ENCODE data around the gene NOL4L.

Gene NOL4L

GRCh38 chr20:32560989-32561830, 23.9 kb downstream of the NOL4L start:
- DNase-seq (ENCODE audit: low spot score) = no peak

GRCh38 chr20:32560482-32560988, 24.6 kb downstream of the NOL4L start:
- DNase-seq (ENCODE audit: low spot score) = no peak

- no peak for DNase-seq (ENCODE audit: low spot score)
Observed at GRCh38 chr20:32559753-32560380, 25.3 kb downstream of the NOL4L start.

- no peak for DNase-seq (ENCODE audit: low spot score)
Observed at GRCh38 chr20:32559205-32559752, 25.9 kb downstream of the NOL4L start.

GRCh38 chr20:32558526-32558925, 26.6 kb downstream of the NOL4L start:
- DNase-seq (ENCODE audit: low spot score) = no peak

GRCh38 chr20:32557319-32557718, 27.8 kb downstream of the NOL4L start:
- DNase-seq (ENCODE audit: low spot score) = no peak

- no peak for DNase-seq (ENCODE audit: low spot score)
Observed at GRCh38 chr20:32556312-32557184, 28.6 kb downstream of the NOL4L start.

GRCh38 chr20:32555584-32555983, 29.5 kb downstream of the NOL4L start:
- DNase-seq (ENCODE audit: low spot score) = no peak

- DNase-seq (ENCODE audit: low spot score) = no peak
Observed at GRCh38 chr20:32554965-32555289, 30.2 kb downstream of the NOL4L start.

- DNase-seq (ENCODE audit: low spot score) = no peak
Observed at GRCh38 chr20:32553618-32554017, 31.5 kb downstream of the NOL4L start.

- no peak for DNase-seq (ENCODE audit: low spot score)
Observed at GRCh38 chr20:32551693-32552092, 33.4 kb downstream of the NOL4L start.

- no peak for DNase-seq (ENCODE audit: low spot score)
Observed at GRCh38 chr20:32549842-32550241, 35.3 kb downstream of the NOL4L start.

GRCh38 chr20:32547753-32548034, 37.4 kb downstream of the NOL4L start:
- DNase-seq (ENCODE audit: low spot score) = no peak

GRCh38 chr20:32546918-32547752, 38.0 kb downstream of the NOL4L start:
- no peak for DNase-seq (ENCODE audit: low spot score)

- DNase-seq (ENCODE audit: low spot score) = no peak
Observed at GRCh38 chr20:32544893-32545840, 40.0 kb downstream of the NOL4L start.

GRCh38 chr20:32544260-32544722, 40.8 kb downstream of the NOL4L start:
- no peak for DNase-seq (ENCODE audit: low spot score)

- DNase-seq (ENCODE audit: low spot score) = no peak
Observed at GRCh38 chr20:32543570-32544259, 41.4 kb downstream of the NOL4L start.

GRCh38 chr20:32542259-32542615, 42.9 kb downstream of the NOL4L start:
- no peak for DNase-seq (ENCODE audit: low spot score)

- no peak for DNase-seq (ENCODE audit: low spot score)
Observed at GRCh38 chr20:32541323-32542258, 43.5 kb downstream of the NOL4L start.
